ENCODE measurements around the gene OXCT1.
"Not testable (repeated sequence)": the region's sequence is repeated elsewhere in the genome, so short reads cannot be mapped to it uniquely, and the experiment has no call there.

Gene OXCT1

DNA sequence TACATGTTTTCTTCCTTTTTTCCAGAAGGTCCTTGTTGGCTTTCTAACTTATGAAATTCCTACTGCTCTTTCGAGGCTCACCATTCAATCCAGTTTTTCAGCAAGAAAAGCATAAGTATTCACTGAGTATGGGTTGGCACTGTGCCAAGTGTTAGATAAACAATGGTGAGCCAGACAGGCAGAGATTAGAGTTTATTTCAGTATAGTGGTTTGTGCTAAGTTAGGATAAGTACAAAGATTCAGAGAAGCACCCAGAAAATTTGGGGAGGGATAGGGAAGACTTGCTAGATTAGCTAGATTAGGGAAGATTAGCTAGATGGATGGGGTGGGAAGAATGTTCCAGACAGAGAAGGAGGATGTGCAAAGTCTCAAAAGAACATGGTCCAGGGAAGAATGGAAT, 122.9 kb downstream of the OXCT1 start:
- Mint-ChIP-seq H3K4me3 (no peak overlapping the region), H3K9me3 (no peaks in the 10 kb centered on the region), H3K27ac (no peak overlapping the region), H3K27me3 (no peaks in the 10 kb centered on the region), H3K4me1 (ENCODE audit: low read depth in 2 of 2) (peaks cover 0 to 3% of the 10 kb centered on the region in 2 donors), H3K36me3 (ENCODE audit: insufficient read depth) (peaks cover 12% of the 10 kb centered on the region)
- no peak for ATAC-seq (replicated peaks)
- DNase-seq, result no peak

DNA sequence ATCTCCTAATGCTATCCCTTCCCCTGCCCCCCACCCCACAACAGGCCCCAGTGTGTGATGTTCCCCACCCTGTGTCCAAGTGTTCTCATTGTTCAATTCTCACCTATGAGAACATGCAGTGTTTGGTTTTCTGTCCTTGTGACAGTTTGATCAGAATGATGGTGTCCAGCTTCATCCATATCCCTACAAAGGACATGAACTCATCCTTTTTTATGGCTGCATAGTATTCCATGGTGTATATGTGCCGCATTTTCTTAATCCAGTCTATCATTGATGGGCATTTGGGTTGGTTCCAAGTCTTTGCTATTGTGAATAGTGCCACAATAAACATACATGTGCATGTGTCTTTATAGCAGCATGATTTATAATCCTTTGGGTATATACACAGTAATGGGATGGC, 127.6 kb downstream of the OXCT1 start:
- H3K27me3 Mint-ChIP-seq; ATAC-seq (replicated peaks); H3K27ac Mint-ChIP-seq; DNase-seq; H3K4me1 Mint-ChIP-seq (ENCODE audit: low read depth in 2 of 2); H3K4me3 Mint-ChIP-seq; H3K9me3 Mint-ChIP-seq: not testable (repeated sequence)
- peaks cover 26% of the 10 kb centered on the region for H3K36me3 Mint-ChIP-seq (ENCODE audit: insufficient read depth)

- H3K4me3 Mint-ChIP-seq, result no peak overlapping the region
- no peak for ATAC-seq (replicated peaks)
- no peak overlapping the region for H3K27ac Mint-ChIP-seq
Measured at GRCh38 chr5:41738710-41739354, 131.4 kb downstream of the OXCT1 start.

DNA sequence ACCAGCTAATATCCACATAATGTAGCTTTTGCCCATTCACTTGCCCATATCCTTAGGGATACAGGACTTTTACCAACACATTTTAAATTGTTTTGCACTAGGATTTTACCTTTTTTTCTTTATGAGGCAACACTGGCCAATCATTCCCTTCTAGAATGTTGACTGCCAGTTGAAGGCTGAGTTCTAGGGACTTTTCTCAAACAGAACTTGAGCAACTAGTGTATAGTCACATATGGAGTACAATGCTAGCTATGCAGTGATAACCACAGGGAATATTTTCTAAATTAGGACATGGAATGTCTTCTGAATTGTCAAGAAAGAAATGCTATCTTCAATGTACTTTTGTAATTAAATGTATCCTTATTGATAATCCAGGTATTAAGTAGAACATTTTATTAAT, 133.6 kb downstream of the OXCT1 start:
- no peaks in the 10 kb centered on the region for H3K4me1 Mint-ChIP-seq (ENCODE audit: low read depth in 2 of 2)
- peaks cover 24% of the 10 kb centered on the region for H3K36me3 Mint-ChIP-seq (ENCODE audit: insufficient read depth)
- no peaks in the 10 kb centered on the region for H3K27me3 Mint-ChIP-seq
- DNase-seq, result no peak
- H3K27ac Mint-ChIP-seq, result no peak overlapping the region
- H3K9me3 Mint-ChIP-seq, result no peaks in the 10 kb centered on the region
- no peak for ATAC-seq (replicated peaks)
- H3K4me3 Mint-ChIP-seq, result no peak overlapping the region

More at GRCh38 chr5:41738710-41739354, 131.4 kb downstream of the OXCT1 start:
- no peaks in the 10 kb centered on the region for H3K27me3 Mint-ChIP-seq
- H3K4me1 Mint-ChIP-seq (ENCODE audit: low read depth in 2 of 2), result no peaks in the 10 kb centered on the region
- DNase-seq, result no peak
- peaks cover 24% of the 10 kb centered on the region for H3K36me3 Mint-ChIP-seq (ENCODE audit: insufficient read depth)
- no peaks in the 10 kb centered on the region for H3K9me3 Mint-ChIP-seq

- ATAC-seq (replicated peaks) (no peak), DNase-seq (no peak)
- Mint-ChIP-seq H3K36me3 (ENCODE audit: insufficient read depth) (peaks cover 24% of the 10 kb centered on the region), H3K4me3 (no peak overlapping the region), H3K27me3 (no peaks in the 10 kb centered on the region), H3K9me3 (no peaks in the 10 kb centered on the region), H3K27ac (no peak overlapping the region), H3K4me1 (ENCODE audit: low read depth in 2 of 2) (no peaks in the 10 kb centered on the region)
Measured at GRCh38 chr5:41735213-41735612, 135.0 kb downstream of the OXCT1 start.

DNA sequence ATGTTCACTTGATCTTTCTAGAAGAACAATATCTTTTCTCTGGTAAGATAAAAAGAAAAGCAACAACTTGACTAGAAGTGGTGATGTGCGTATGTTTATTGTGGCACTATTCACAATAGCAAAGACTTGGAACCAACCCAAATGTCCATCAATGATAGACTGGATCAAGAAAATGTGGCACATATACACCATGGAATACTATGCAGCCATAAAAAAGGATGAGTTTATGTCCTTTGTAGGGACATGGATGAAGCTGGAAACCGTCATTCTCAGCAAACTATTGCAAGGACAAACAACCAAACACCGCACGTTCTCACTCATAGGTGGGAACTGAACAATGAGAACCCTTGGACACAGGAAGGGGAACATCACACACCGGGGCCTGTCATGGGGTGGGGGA, 140.8 kb downstream of the OXCT1 start:
- H3K4me3 Mint-ChIP-seq; H3K4me1 Mint-ChIP-seq (ENCODE audit: low read depth in 2 of 2); DNase-seq; H3K36me3 Mint-ChIP-seq (ENCODE audit: insufficient read depth); H3K9me3 Mint-ChIP-seq; ATAC-seq (replicated peaks); H3K27me3 Mint-ChIP-seq; H3K27ac Mint-ChIP-seq: not testable (repeated sequence)

DNA sequence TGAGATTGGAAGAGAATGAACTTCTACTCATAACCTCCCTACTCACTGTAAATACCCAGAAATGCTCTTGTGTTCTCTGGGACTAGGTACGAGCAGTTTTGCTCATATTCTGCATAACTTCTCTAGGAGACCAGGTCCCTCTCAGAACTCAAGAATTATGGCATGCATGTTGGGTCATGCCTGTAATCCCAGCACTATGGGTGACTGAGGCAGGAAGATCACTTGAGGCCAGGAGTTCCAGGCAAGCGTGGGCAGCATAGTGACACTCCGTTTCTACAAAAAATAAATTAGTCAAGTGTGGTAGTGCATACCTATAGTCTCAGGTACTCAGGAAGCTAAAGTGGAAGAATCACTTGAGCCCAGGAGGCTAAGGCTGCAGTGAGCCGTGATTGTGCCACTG, 141.9 kb downstream of the OXCT1 start:
- Mint-ChIP-seq H3K36me3 (ENCODE audit: insufficient read depth) (no peaks in the 10 kb centered on the region), H3K27me3 (no peaks in the 10 kb centered on the region), H3K4me1 (ENCODE audit: low read depth in 2 of 2) (no peaks in the 10 kb centered on the region), H3K9me3 (no peaks in the 10 kb centered on the region), H3K4me3 (no peak overlapping the region), H3K27ac (no peak overlapping the region)
- ATAC-seq (replicated peaks) (no peak), DNase-seq (no peak)

DNA sequence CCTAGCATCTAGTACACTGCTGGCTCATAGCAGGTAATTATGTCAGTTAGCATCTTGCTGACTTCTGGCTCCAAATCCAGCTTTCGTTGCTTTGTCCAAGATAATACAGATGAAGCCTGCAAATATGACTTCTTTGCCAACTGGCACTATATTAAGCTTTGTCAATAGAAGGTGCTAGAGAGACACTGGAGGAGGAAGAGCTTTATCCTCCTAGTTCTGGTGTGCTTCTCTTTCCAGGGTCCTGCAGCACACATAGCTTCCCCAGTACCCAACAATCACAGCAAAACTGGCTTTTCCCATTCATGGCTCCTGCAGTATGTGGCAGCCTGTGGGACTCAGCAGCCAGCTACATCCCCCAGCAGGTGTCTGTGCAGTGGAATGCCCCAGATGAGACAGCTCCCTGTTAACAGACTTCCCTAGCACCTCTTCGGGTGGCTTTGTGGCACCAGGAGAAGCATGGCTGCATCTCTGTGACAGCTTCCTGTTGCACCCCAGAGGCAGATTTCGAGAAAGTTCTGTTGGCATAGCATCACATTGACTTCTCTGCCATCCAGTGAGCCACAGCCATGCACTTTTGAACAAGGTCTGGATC, 147.8 kb downstream of the OXCT1 start:
- Mint-ChIP-seq H3K27me3 (no peaks in the 10 kb centered on the region), H3K9me3 (no peaks in the 10 kb centered on the region), H3K4me1 (ENCODE audit: low read depth in 2 of 2) (no peaks in the 10 kb centered on the region), H3K4me3 (no peak overlapping the region), H3K36me3 (ENCODE audit: insufficient read depth) (no peaks in the 10 kb centered on the region), H3K27ac (no peak overlapping the region)
- DNase-seq (no peak), ATAC-seq (replicated peaks) (no peak)

- Mint-ChIP-seq H3K4me1 (ENCODE audit: low read depth in 2 of 2) (no peaks in the 10 kb centered on the region), H3K4me3 (no peak overlapping the region), H3K27ac (no peak overlapping the region), H3K27me3 (no peaks in the 10 kb centered on the region), H3K9me3 (peaks cover 1 to 8% of the 10 kb centered on the region in 2 donors), H3K36me3 (ENCODE audit: insufficient read depth) (no peaks in the 10 kb centered on the region)
- no peak for DNase-seq
- ATAC-seq (replicated peaks), result no peak
Measured at GRCh38 chr5:41721516-41721915, 148.7 kb downstream of the OXCT1 start.

GRCh38 chr5:41716382-41716781, 153.8 kb downstream of the OXCT1 start:
- Mint-ChIP-seq H3K27ac (no peak overlapping the region), H3K4me3 (no peak overlapping the region), H3K9me3 (peaks cover 1 to 10% of the 10 kb centered on the region in 2 donors), H3K36me3 (ENCODE audit: insufficient read depth) (no peaks in the 10 kb centered on the region), H3K4me1 (ENCODE audit: low read depth in 2 of 2) (no peaks in the 10 kb centered on the region), H3K27me3 (peaks cover 0 to 5% of the 10 kb centered on the region in 2 donors)
- DNase-seq (no peak), ATAC-seq (replicated peaks) (no peak)

- not testable (repeated sequence) for H3K4me3 Mint-ChIP-seq
Measured at GRCh38 chr5:41714446-41714845, 155.8 kb downstream of the OXCT1 start.

GRCh38 chr5:41708604-41708940, 161.7 kb downstream of the OXCT1 start:
- no peak for ATAC-seq (replicated peaks)
- Mint-ChIP-seq H3K9me3 (peaks cover 5 to 14% of the 10 kb centered on the region in 2 donors), H3K27ac (no peak overlapping the region), H3K36me3 (ENCODE audit: insufficient read depth) (no peaks in the 10 kb centered on the region), H3K4me3 (no peak overlapping the region), H3K27me3 (peaks cover 7% of the 10 kb centered on the region in 2 donors), H3K4me1 (ENCODE audit: low read depth in 2 of 2) (no peaks in the 10 kb centered on the region)
- no peak for DNase-seq

More at GRCh38 chr5:41714446-41714845, 155.8 kb downstream of the OXCT1 start:
- ATAC-seq (replicated peaks); H3K27ac Mint-ChIP-seq; H3K36me3 Mint-ChIP-seq (ENCODE audit: insufficient read depth); DNase-seq; H3K9me3 Mint-ChIP-seq; H3K4me1 Mint-ChIP-seq (ENCODE audit: low read depth in 2 of 2): not testable (repeated sequence)
- peaks cover 0 to 11% of the 10 kb centered on the region in 2 donors for H3K27me3 Mint-ChIP-seq

DNA sequence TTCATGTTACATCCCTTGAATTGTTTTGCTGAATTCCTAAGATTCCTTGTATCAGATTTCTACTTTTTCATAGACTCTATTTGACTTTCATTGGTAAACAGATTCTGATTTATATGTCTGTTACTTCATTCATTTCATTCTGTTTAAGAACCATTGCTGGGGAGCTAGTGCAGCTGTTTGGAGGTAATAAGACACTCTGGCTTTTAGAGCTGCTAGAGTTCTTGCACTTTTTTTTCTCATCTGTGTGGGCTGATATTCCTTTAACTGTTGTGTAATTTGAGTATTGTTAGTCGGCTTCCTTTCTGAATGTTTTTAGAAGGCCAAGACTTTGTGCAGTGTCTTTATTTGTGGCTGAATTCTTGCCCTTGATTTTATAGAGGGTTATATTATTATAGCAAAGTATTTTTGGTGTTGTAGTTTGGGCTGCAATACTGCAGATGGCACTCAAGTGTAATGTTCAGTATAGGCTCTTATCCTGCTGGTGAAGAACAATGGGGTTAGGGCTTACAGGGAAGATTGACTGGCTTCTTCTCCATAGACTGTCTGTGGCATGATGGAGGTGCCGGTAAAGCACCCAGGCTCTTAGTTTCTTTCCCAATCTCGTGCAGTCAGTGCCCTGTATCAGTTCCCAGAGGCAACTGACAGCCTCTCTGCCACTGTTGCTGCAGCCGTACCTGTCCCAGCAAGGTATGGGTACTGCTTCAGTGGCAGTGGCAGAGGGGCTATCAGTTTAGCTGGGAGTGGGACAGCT, 162.2 kb downstream of the OXCT1 start:
- H3K4me3 Mint-ChIP-seq, result no peak overlapping the region
- ATAC-seq (replicated peaks), result no peak
- no peaks in the 10 kb centered on the region for H3K4me1 Mint-ChIP-seq (ENCODE audit: low read depth in 2 of 2)
- peaks cover 5 to 14% of the 10 kb centered on the region in 2 donors for H3K9me3 Mint-ChIP-seq
- peaks cover 7% of the 10 kb centered on the region in 2 donors for H3K27me3 Mint-ChIP-seq
- no peaks in the 10 kb centered on the region for H3K36me3 Mint-ChIP-seq (ENCODE audit: insufficient read depth)
- H3K27ac Mint-ChIP-seq, result no peak overlapping the region
- DNase-seq, result no peak
